Endometrium (tissue), 2 donors: ENCODE data around the gene CDC45.

Experiments
- FAIRE-seq: peaks from 2 replicates; lab custom pipeline; 2012; peaks lifted over from hg19 to GRCh38; lab: Jason Lieb, UNC
- donor health status: control.
- donor health status: control.

The CDC45 gene

DNA sequence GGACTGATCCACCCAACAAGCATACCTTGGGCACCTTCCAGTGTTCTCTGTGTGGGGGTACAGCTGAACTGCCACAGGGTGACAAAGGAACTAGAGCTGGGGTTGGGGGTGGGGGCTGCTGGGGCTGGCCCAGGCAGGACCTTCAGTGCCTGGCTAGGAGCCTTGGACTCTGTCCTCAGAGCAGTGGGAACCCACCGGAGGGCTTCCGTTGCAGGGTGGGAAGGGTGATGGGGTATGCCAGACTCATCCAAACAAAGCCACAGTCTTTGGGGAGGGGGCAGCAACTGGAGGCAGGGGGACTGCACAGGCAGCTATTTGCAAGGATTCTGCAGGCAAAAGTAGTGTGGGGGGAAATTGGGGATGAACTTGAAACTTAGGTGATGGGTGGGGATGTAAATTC, 80.2 kb downstream of the CDC45 start:
- no peak for FAIRE-seq

DNA sequence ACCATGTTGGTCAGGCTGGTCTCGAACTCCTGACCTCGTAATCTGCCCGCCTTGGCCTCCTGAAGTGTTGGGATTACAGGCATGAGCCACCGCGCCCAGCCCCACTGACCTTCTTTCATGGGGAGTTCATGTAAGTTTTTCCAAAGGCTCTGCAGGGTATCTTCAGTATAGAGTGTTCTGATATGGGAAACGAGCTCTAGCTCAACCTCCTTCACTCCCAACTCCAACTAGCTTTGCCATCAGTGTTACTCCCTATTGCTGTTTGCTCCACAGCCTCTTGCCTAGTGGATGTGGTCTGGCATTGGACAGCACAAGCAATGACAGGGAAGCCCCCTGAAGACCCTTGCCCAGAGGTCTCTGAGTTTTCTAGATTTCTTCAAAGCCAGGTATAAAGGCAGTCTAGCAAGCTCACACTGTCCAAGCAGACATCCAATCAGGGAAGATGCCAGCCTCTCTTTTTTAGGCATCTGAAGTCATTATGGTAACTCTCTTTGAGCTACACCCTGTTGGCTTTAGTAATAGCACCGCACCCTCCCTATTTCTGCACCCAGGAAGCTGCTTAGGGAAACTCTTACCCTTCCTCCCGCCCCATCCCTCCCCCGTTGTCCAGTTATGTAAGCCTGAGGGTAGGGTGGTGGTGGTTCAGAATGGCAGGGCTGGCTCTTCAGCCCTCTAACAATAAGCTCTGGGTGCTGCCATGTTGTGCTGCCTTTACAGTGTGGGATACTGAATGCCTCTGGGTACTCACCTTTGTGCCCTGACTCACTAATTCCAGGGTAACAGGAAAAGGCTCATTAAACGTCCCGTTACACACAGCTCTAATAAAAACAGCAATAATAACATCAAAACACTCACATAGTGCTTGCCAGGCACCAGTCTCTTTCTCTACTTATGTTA, 85.9 kb downstream of the CDC45 start:
- FAIRE-seq = no peak

DNA sequence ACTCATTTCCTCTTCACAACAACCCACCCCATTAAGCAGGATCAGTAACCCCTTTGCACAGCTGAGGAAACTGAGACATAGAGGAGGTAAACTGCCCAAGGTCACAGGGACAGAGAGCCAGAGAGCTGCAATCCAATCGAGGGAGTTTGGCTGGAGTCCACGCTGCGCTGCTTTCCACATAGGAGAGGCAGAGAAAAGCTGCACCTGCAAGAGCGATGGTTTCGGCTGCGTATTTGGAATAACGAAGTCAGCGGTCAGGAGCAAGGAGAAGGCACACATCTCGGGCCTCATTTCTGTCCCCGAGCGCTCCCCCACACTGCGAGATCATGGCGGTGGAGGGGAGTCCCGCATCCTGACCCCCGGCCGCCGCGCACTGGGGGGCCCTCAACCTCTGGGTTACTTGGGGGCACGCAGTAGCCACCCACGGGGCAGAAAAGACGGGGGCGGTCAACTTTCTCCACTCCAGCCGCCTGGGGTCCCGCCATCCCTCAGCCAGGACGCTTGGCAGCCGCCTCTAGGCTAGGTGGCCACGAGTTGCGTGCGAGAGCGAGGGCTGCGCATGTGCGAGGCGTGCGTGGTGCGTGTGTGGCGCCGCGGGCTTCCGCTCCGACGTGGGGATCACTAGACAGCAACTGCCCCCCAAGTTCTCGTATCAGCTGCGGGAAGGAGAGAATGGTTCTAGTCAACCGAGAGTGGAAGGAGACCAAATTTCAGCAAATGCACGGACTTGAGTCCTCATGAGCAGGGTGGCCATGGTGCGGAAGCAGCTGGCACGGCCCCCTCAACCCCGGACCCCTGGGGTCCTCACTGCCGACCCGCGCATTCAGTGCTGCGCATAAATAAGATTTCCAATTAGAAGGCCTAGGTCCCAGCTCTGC, 86.8 kb downstream of the CDC45 start:
- no peak for FAIRE-seq

DNA sequence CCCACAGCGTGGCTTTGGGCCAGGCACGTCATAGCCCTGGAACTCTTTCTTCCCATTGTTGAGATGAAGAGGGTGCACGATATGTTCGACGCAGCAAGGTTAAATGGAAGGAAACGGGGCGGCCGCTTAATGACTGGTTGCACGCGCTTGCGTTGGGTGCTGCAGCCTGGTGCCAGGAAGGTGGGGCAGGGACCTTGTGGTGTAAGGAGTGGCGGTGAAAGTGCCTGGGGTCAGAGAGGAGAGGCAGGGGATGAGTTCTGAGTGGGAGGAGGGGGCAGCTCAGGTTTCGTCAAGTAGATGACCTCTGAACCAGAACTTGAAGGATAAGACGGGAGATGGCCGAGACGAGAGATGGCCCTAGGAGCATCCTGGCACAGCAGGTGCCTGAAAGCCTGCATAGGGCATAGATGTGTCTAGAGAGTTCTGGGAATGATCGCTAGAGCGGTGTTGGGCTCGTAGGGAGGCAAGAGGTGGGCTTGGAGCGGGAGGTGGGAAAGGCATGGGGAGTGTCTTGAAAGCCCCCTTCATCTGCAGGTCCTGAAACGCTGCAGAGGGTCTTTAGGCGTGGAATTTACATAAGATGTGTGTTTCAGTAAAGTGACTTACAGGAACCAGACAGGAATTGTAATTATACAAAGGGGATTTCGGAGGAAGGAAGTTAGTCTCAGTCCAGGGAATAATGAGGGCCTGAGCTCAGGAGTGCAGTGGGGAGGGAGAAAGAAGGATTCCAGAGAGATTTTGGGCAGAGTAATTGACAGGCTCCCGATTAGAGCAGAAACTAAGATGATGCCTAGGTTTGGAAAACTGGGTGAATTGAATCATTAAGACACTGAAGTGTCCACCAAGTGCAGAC, 87.7 kb downstream of the CDC45 start:
- no peak for FAIRE-seq

DNA sequence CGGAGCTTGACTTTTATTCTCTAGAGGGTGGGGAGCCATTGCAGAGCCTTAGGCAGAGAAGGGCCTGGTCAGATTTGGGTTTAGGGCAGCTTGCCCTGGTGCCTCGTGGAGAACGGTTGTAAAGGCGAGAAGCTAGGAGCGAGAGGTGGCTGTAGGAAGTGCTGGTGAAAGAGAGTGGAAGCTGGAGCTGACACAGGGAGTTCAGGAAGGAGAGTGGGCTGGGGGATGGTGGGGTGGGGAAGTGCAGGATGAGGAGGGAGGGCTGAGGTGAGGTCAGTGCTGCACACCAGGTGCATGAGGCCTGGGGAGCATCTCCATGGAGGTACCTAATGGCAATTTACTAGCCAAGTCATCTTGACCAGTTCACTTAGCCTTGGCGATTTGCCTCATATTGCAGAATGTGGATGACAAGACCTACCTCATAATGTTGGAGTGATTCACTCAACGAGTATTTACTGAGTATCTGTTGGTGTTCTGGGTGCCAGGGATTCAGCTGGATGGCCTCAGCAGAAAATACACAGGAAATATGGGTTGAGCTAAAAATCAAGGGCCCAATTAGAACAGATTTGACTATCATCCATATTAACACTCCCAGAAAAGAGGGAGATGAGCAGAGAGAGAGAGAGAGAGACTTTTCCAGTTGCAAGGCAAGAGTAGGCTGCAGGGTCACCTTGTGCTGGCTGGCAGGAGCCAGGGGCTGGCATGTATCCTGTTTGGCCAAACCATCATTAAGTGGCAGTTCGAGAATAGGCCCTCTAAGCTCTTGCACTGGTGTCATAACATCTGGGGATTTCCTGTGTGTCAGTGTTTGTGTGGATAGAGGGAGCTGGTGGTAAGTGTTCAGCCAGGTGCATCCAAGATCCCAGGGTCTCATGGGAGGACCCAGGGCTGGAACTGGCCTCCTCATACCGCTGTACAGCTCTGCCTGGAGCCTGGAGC, 88.9 kb downstream of the CDC45 start:
- FAIRE-seq = no peak

DNA sequence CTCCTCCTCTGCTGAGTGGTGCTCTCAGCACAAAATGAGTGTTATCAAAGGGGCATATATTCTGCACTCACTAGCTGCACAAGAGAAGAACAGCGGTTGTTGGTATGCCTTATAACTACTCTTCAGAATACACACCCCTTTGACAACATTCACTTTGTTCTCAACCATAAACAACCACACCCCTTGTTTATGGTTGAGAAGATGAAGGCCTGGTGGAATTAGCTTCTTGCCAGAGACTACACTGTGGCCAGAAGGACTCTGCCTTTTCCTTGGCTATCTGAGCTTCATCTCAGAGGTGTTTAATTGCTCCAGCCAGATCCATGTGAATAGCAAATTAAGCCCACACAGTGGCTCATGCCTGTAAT, 89.5 kb downstream of the CDC45 start:
- FAIRE-seq = no peak

DNA sequence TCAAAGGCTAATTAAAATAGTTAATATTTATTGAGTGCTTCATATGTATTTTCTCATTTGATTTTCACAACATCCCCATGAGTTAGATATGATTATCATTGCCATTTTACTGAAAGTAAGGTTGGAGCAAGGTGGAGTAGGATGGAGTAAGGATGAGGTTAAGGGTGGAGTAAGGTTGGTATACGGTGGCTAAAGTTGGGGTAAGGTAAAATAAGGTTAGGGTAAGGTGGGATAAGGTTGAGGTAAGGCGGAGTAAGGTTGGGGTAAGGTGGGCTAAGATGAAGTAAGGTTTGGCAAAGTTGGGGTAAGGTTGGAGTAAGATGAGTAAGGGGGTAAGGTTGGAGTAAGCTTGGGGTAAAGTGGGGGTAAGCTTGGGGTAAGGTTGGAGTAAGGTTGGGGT, 90.3 kb downstream of the CDC45 start:
- FAIRE-seq = no peak
